RCC 7860 (cell line): ENCODE measurements around the gene TMEFF1.
A peak's percentile ranks its signal among the peaks of the same experiment; 100 is the strongest.
"Not testable (repeated sequence)": the region's sequence is repeated elsewhere in the genome, so short reads cannot be mapped to it uniquely, and the experiment has no call there.

Experiments used
- DNase-seq: peaks from one replicate; pipeline ENCODE4 v3.0.0-alpha.2; 2015; ENCODE audit warnings: low spot score
- FAIRE-seq: peaks from 2 replicates; lab custom pipeline; 2012; peaks lifted over from hg19 to GRCh38; lab: Jason Lieb, UNC

TMEFF1 gene

GRCh38 chr9:100486479-100487176 lies 13.7 kb downstream of the TMEFF1 start:
- FAIRE-seq: no peak
- DNase-seq: no peak

DNA sequence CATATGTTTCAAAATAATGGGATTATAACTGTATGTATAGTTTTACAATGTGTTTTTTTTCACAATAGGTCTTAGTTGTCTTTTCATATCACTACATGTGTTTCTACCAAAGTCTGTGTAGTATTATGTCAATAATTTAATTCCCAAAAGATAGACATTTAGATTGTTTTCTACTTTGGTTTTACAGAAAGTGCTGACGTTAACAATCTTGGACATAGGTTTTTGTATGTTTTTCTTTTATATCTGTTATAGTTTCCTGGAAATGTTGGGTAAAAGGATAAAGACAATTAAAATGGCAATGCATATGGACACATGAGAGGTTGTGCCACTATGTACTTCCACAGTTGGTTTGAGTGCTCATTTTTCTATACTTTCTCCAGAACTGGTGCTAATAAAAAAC lies 15.2 kb downstream of the TMEFF1 start:
- no peak for FAIRE-seq
- DNase-seq: no peak

DNA sequence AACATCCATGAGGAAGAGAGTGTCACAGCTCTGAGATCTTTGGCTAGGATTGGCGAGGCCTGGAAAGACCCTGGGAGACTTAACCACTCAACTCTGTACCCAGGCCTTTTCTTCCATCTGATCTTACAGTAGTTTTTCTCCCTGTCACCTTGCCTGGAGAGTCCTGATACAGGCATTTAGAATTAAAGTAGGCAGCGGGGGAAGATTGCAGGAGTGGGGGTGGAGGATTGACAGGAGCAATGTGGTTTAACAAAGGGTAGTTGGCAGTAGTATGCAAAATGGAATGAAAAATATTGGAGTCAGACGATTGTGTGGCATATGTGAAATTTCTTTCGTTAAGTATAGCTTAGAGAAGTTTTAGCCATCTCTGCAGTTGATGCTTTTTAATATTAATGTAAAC lies 16.9 kb downstream of the TMEFF1 start:
- DNase-seq (no peak), FAIRE-seq (no peak)

GRCh38 chr9:100492952-100493351 lies 20.0 kb downstream of the TMEFF1 start:
- no peak for DNase-seq
- FAIRE-seq: no peak

- FAIRE-seq: no peak
- DNase-seq: no peak
Observed at GRCh38 chr9:100498592-100498991, 25.6 kb downstream of the TMEFF1 start.

DNA sequence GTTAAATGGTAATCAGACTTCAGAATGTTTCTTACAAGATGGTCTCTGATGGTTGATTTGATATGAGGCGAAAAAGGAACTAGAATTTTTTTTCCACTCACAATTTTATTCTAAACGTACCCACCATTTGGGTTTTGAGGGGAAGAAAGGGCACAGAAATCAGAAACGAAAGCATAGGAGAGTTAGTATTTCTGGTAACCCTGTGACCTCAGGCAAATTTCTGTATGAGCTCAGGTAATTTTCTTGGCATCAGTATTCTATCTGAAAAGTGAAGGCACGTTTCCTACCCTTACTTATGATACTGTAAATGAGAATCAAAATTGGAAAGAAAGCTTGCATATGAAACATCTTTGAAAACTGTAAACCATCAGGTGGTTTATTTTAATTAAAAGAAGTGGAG lies 26.5 kb downstream of the TMEFF1 start:
- DNase-seq (no peak), FAIRE-seq (no peak)

GRCh38 chr9:100499866-100500265 lies 26.9 kb downstream of the TMEFF1 start:
- DNase-seq (no peak), FAIRE-seq (no peak)

GRCh38 chr9:100505564-100506159 lies 32.7 kb downstream of the TMEFF1 start:
- FAIRE-seq (peak; percentile 42), DNase-seq (peak; percentile 58)

- not testable (repeated sequence) for DNase-seq, FAIRE-seq
Observed at GRCh38 chr9:100507350-100507749, 34.4 kb downstream of the TMEFF1 start.

DNA sequence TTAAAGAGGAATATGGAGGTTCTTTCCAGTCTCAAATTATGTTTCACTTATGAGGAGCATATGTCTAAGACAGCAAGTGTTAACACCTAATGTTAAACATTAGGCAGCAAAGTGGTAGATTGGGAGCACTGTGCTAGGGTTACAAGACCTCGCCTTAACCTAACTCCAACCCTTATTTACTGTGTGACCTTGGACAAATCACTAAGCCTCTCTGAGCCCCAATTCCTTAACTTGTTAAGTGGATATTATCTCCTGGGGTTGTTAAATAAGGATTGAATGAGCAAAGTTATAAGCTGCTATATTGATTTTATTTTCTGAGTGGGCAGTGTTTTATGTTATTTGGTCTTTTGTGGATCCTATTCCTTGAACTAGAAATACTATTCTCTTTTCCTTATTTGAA lies 38.3 kb downstream of the TMEFF1 start:
- FAIRE-seq: no peak

GRCh38 chr9:100515578-100516494 lies 42.9 kb downstream of the TMEFF1 start:
- no peak for DNase-seq

More for the DNA sequence above, 38.3 kb downstream of the TMEFF1 start:
- no peak for DNase-seq

DNA sequence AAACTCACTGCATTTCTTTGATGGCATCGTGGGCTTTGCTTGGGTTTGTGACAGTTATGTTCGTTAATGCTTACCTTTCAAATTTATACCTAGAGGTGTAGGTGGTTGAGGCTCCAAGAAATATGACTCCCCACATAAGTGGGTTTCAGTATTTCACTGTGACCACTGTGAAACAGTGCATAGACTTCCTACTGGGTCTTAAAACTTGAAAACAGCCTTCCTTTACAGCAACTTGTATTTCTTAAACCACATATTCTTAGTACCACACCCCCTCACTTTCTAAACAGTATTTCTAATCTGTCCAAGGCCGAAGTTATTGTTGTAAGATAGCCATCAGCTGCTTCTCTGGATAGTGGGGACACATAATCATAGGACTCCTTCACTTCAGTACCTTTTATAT lies 48.3 kb downstream of the TMEFF1 start:
- DNase-seq (no peak), FAIRE-seq (no peak)

More at GRCh38 chr9:100515578-100516494, 42.9 kb downstream of the TMEFF1 start:
- no peak for FAIRE-seq

GRCh38 chr9:100525563-100525962 lies 52.6 kb downstream of the TMEFF1 start:
- DNase-seq (peak; percentile 20), FAIRE-seq (no peak)

DNA sequence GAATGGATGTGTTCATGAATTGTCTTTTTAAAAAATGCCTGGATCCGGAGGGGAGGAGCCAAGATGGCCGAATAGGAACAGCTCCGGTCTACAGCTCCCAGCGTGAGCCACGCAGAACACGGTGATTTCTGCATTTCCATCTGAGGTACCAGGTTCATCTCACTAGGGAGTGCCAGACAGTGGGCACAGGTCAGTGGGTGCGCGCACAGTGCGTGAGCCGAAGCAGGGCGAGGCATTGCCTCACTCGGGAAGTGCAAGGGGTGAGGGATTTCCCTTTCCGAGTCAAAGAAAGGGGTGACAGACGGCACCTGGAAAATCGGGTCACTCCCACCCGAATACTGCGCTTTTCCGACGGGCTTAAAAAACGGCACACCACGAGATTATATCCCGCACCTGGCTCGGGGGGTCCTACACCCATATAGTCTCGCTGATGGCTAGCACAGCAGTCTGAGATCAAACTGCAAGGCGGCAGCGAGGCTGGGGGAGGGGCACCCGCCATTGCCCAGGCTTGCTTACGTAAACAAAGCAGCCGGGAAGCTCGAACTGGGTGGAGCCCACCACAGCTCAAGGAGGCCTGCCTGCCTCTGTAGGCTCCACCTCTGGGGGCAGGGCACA lies 54.3 kb downstream of the TMEFF1 start:
- not testable (repeated sequence) for FAIRE-seq, DNase-seq

- DNase-seq (no peak), FAIRE-seq (no peak)
Observed at GRCh38 chr9:100534401-100534800, 61.5 kb downstream of the TMEFF1 start.

- FAIRE-seq: no peak
- no peak for DNase-seq
Observed at GRCh38 chr9:100540327-100540726, 67.4 kb downstream of the TMEFF1 start.

DNA sequence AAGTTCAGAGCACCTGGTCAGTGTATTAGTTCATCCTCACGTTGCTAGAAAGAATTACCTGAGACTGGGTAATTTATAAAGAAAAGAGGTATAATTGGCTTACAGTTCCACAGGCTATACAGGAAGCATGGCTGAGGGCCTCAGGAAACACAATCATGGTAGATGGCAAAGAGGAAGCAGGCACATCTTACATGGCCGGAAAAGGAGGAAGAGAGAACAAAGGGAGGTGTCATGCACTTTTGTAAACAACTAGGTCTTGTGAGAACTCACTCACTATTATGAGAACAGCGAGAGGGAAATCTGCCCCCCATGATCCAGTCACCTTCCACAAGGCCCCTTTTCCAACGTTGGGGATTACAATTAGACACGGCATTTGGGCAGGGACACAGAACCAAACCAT lies 76.1 kb downstream of the TMEFF1 start:
- DNase-seq (no peak), FAIRE-seq (no peak)

- FAIRE-seq (no peak), DNase-seq (no peak)
Observed at GRCh38 chr9:100554935-100555401, 82.0 kb downstream of the TMEFF1 start.

- DNase-seq: no peak
- no peak for FAIRE-seq
Observed at GRCh38 chr9:100555471-100555870, 82.5 kb downstream of the TMEFF1 start.

- DNase-seq (no peak), FAIRE-seq (no peak)
Observed at GRCh38 chr9:100557053-100557452, 84.1 kb downstream of the TMEFF1 start.

GRCh38 chr9:100561256-100561655 lies 88.3 kb downstream of the TMEFF1 start:
- FAIRE-seq (no peak), DNase-seq (no peak)
